HepG2 (cell line): Measurements from ENCODE around the gene ZFP36. TPM values are rescaled to one million over a fixed set of nuclear protein-coding genes. Genes with fewer than 3 reads are reported as not detected.
A peak's percentile ranks its signal among the peaks of the same experiment; 100 is the strongest.

Experiments used
- CBX1 ChIP-seq: IDR thresholded peaks from one replicate; pipeline ENCODE4 v1.6.1; 2016; ENCODE audit warnings: antibody characterized with exemption, low read depth
- CHD2 ChIP-seq: IDR thresholded peaks from 2 replicates; pipeline ENCODE4 v1.6.1; 2011; ENCODE audit warnings: low read depth, low read length, improper control_type of control experiment
- E2F5 ChIP-seq: sonication (generic); formaldehyde crosslinking; conservative IDR thresholded peaks from 2 replicates; pipeline ENCODE4 v1.4.0; 2020; ENCODE audit warnings: missing genetic modification reagents
- HCFC1 ChIP-seq: fragments of 150-350 bp; IDR thresholded peaks from 2 replicates; pipeline ENCODE4 v1.6.1; 2014; ENCODE audit warnings: low read depth, low read length
- ISL2 ChIP-seq: sonication (generic); formaldehyde crosslinking; IDR thresholded peaks from 2 replicates; pipeline ENCODE4 v1.5.0; 2020; ENCODE audit warnings: missing genetic modification reagents
- KDM5B ChIP-seq: sonication (generic); formaldehyde crosslinking; IDR thresholded peaks from 2 replicates; pipeline ENCODE4 v1.4.0; 2020; ENCODE audit warnings: missing genetic modification reagents, mild to moderate bottlenecking, borderline replicate concordance
- KLF11 ChIP-seq: IDR thresholded peaks from 2 replicates; pipeline ENCODE4 v1.6.1; 2016; ENCODE audit warnings: missing compliant biosample characterization
- MEF2D ChIP-seq: sonication (generic); formaldehyde crosslinking; IDR thresholded peaks from 2 replicates; pipeline ENCODE4 v1.5.1; 2020; ENCODE audit warnings: mild to moderate bottlenecking, missing genetic modification reagents
- MIXL1 ChIP-seq: IDR thresholded peaks from 2 replicates; pipeline ENCODE4 v1.6.1; 2016
- NR2F2 ChIP-seq: IDR thresholded peaks from 2 replicates; pipeline ENCODE4 v1.6.1; 2012; ENCODE audit warnings: low read depth, inconsistent platforms, borderline replicate concordance
- ZBTB44 ChIP-seq: sonication (generic); formaldehyde crosslinking; IDR thresholded peaks from 2 replicates; pipeline ENCODE4 v1.4.0; 2020; ENCODE audit warnings: missing genetic modification reagents
- ZFP1 ChIP-seq: IDR thresholded peaks from 2 replicates; pipeline ENCODE4 v1.6.1; 2016
- ZKSCAN1 ChIP-seq: fragments of 150-350 bp; IDR thresholded peaks from 2 replicates; pipeline ENCODE4 v1.6.1; 2014; ENCODE audit warnings: low read length
- ZMYM4 ChIP-seq: sonication (generic); formaldehyde crosslinking; IDR thresholded peaks from 2 replicates; pipeline ENCODE4 v1.8.1; 2023; ENCODE audit warnings: mild to moderate bottlenecking, missing genetic modification reagents
- ZNF232 ChIP-seq: sonication (generic); formaldehyde crosslinking; IDR thresholded peaks from 2 replicates; pipeline ENCODE4 v1.4.0; 2020; ENCODE audit warnings: missing genetic modification reagents, borderline replicate concordance
- ZNF605 ChIP-seq: sonication (generic); formaldehyde crosslinking; IDR thresholded peaks from 2 replicates; pipeline ENCODE4 v1.8.0; 2022; ENCODE audit warnings: mild to moderate bottlenecking, missing genetic modification reagents
- ZNF646 ChIP-seq: sonication (generic); formaldehyde crosslinking; IDR thresholded peaks from 2 replicates; pipeline ENCODE4 v1.9.0; 2021; ENCODE audit warnings: mild to moderate bottlenecking, missing genetic modification reagents
- ZNF670 ChIP-seq: sonication (generic); formaldehyde crosslinking; IDR thresholded peaks from 2 replicates; pipeline ENCODE4 v1.8.0; 2022; ENCODE audit warnings: mild to moderate bottlenecking, missing genetic modification reagents, borderline replicate concordance
- ZSCAN21 ChIP-seq: sonication (generic); formaldehyde crosslinking; IDR thresholded peaks from 2 replicates; pipeline ENCODE4 v1.8.0; 2022; ENCODE audit warnings: mild to moderate bottlenecking, missing genetic modification reagents, moderate library complexity, borderline replicate concordance
- ZSCAN25 ChIP-seq: sonication (generic); formaldehyde crosslinking; IDR thresholded peaks from 2 replicates; pipeline ENCODE4 v1.8.0; 2022; ENCODE audit warnings: mild to moderate bottlenecking, missing genetic modification reagents
- polyA plus RNA-seq, 8 experiments: library from polyadenylated mRNA; depleted of rRNA in 3 of 8; stranded (reverse) in 7 of 8; unstranded in 1 of 8; fragments of >200 nt; fragmentation: Illumina TruSeq in 4 of 8; extraction: Trizol in 4 of 8; gene quantifications; 2 replicates each; pipeline versions ENCODE4 v1.2.1 to v1.2.3, GENCODE V29; 2011 to 2016; ENCODE audit warnings: low read depth in 4 of 8, missing spikeins in 1 of 8, mixed read lengths in 1 of 8; ENCODE audit not compliant: insufficient read depth in 1 of 8
- total RNA-seq, 5 experiments: library from RNA; depleted of rRNA; stranded (reverse); fragments of >200 nt; fragmentation: Illumina TruSeq; extraction: Trizol; gene quantifications; 2 replicates each; pipeline ENCODE4 v1.2.3, GENCODE V29; 2016; ENCODE audit warnings: low read depth in 1 of 5

Gene ZFP36
- total and polyA plus RNA-seq, 2 of the 13 experiments (the other 11 are each of a cell fraction or from before 2014, with no cell fraction given), result 1.4 to 1.7 TPM

GRCh38 chr19:39412100-39412866, 5.6 kb downstream of the ZFP36 start, which contains the start of gene PLEKHG2 (continued):
- TF ChIP-seq ZBTB44 (no peak), CHD2 (peak; percentile 80), ZNF605 (CRISPR knock-in tag) (peak; percentile 84), ZSCAN21 (CRISPR knock-in tag) (no peak; the same call in 1 of the 2 replicates), KLF11 (CRISPR knock-in tag) (no peak; the same call in 1 of the 2 replicates), ZKSCAN1 (peak; percentile 77), ZMYM4 (CRISPR knock-in tag) (peak; percentile 57; the same call in 1 of the 2 replicates), MIXL1 (CRISPR knock-in tag) (peak; percentile 69; the same call in 1 of the 2 replicates), E2F5 (CRISPR knock-in tag) (peak; percentile 60), MEF2D (CRISPR knock-in tag) (peak; percentile 50; the same call in 1 of the 2 replicates), ISL2 (peak; percentile 61), NR2F2 (peak; percentile 65; the same call in 1 of the 2 replicates), ZNF232 (peak; percentile 41; the same call in 1 of the 2 replicates), CBX1 (peak; percentile 98), ZNF670 (CRISPR knock-in tag) (peak; percentile 72; the same call in 1 of the 2 replicates), KDM5B (CRISPR knock-in tag) (peak; percentile 58; the same call in 1 of the 2 replicates), ZFP1 (CRISPR knock-in tag) (peak; percentile 80; the same call in 1 of the 2 replicates), ZSCAN25 (CRISPR knock-in tag) (peak; percentile 100), HCFC1 (0 out of 2 replicates have a peak, but pooled peaks have one; percentile 24), ZNF646 (CRISPR knock-in tag) (no peak)
